SKM-1 treated with dmso at 0.1 percent for 144 hours (cell line): ENCODE results near the gene PROSER2.

ENCODE experiments used
- DNase-seq: peaks from one replicate; lab custom pipeline; 2025; ENCODE audit not compliant: unreplicated experiment; lab: John Stamatoyannopoulos, UW

PROSER2 gene

GRCh38 chr10:11866199-11866925 is 43.2 kb downstream of the PROSER2 start:
- no peak for DNase-seq

GRCh38 chr10:11869219-11869618 is 46.1 kb downstream of the PROSER2 start:
- no peak for DNase-seq

- no peak for DNase-seq
Measured at GRCh38 chr10:11869743-11870460, 46.7 kb downstream of the PROSER2 start.

- DNase-seq: no peak
Measured at GRCh38 chr10:11870461-11870780, 47.3 kb downstream of the PROSER2 start.

- no peak for DNase-seq
Measured at GRCh38 chr10:11870900-11871400, 47.8 kb downstream of the PROSER2 start.

- DNase-seq: no peak
Measured at GRCh38 chr10:11871466-11871865, 48.3 kb downstream of the PROSER2 start.

GRCh38 chr10:11874568-11875493 is 51.7 kb downstream of the PROSER2 start:
- DNase-seq: no peak

GRCh38 chr10:11875494-11876281 is 52.5 kb downstream of the PROSER2 start:
- DNase-seq: no peak

GRCh38 chr10:11876324-11876723 is 53.2 kb downstream of the PROSER2 start:
- no peak for DNase-seq

- DNase-seq: no peak
Measured at GRCh38 chr10:11876805-11877590, 53.8 kb downstream of the PROSER2 start.

- DNase-seq: no peak
Measured at GRCh38 chr10:11877591-11877905, 54.4 kb downstream of the PROSER2 start.

- DNase-seq: no peak
Measured at GRCh38 chr10:11878776-11879175, 55.6 kb downstream of the PROSER2 start.

- DNase-seq: no peak
Measured at GRCh38 chr10:11879387-11880094, 56.4 kb downstream of the PROSER2 start.

GRCh38 chr10:11880151-11881029 is 57.2 kb downstream of the PROSER2 start:
- no peak for DNase-seq

- no peak for DNase-seq
Measured at GRCh38 chr10:11881030-11881476, 57.9 kb downstream of the PROSER2 start.

- no peak for DNase-seq
Measured at GRCh38 chr10:11881477-11882417, 58.6 kb downstream of the PROSER2 start.

GRCh38 chr10:11882646-11883375 is 59.7 kb downstream of the PROSER2 start:
- DNase-seq: no peak
